ENCODE data around the gene CYP4F12.

- TF ChIP-seq POLR2A (IDR thresholded peaks at IDR 0.05; ENCODE audit: control extremely low read depth in 1 of 2, low read depth in 2 of 2, low read length in 2 of 2): no peak
- TF ChIP-seq, protein P1, sequence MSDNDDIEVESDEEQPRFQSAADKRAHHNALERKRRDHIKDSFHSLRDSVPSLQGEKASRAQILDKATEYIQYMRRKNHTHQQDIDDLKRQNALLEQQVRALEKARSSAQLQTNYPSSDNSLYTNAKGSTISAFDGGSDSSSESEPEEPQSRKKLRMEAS (IDR thresholded peaks at IDR 0.05): no peak
- TF ChIP-seq, protein P2, sequence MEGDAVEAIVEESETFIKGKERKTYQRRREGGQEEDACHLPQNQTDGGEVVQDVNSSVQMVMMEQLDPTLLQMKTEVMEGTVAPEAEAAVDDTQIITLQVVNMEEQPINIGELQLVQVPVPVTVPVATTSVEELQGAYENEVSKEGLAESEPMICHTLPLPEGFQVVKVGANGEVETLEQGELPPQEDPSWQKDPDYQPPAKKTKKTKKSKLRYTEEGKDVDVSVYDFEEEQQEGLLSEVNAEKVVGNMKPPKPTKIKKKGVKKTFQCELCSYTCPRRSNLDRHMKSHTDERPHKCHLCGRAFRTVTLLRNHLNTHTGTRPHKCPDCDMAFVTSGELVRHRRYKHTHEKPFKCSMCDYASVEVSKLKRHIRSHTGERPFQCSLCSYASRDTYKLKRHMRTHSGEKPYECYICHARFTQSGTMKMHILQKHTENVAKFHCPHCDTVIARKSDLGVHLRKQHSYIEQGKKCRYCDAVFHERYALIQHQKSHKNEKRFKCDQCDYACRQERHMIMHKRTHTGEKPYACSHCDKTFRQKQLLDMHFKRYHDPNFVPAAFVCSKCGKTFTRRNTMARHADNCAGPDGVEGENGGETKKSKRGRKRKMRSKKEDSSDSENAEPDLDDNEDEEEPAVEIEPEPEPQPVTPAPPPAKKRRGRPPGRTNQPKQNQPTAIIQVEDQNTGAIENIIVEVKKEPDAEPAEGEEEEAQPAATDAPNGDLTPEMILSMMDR (IDR thresholded peaks at IDR 0.05; ENCODE audit: control extremely low read depth in 1 of 3, insufficient read depth in 1 of 3, low read depth in 1 of 3, low read length in 3 of 3): no peak
- no peak for TF ChIP-seq SP2 (IDR thresholded peaks at IDR 0.05; ENCODE audit: low read length)
- TF ChIP-seq EGR1 (IDR thresholded peaks at IDR 0.05; ENCODE audit: borderline replicate concordance, low read depth, low read length): no peak
- TF ChIP-seq, protein P3, sequence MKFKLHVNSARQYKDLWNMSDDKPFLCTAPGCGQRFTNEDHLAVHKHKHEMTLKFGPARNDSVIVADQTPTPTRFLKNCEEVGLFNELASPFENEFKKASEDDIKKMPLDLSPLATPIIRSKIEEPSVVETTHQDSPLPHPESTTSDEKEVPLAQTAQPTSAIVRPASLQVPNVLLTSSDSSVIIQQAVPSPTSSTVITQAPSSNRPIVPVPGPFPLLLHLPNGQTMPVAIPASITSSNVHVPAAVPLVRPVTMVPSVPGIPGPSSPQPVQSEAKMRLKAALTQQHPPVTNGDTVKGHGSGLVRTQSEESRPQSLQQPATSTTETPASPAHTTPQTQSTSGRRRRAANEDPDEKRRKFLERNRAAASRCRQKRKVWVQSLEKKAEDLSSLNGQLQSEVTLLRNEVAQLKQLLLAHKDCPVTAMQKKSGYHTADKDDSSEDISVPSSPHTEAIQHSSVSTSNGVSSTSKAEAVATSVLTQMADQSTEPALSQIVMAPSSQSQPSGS (IDR thresholded peaks at IDR 0.05; ENCODE audit: low read length): no peak
- TF ChIP-seq BACH1 (IDR thresholded peaks at IDR 0.05; ENCODE audit: low read length): no peak
- TF ChIP-seq RAD21 (IDR thresholded peaks at IDR 0.05 in 1 of 2, conservative IDR thresholded peaks at IDR 0.05 in 1 of 2; ENCODE audit: low read depth in 2 of 2, low read length in 2 of 2): no peak
- TF ChIP-seq SIN3A (conservative IDR thresholded peaks at IDR 0.05 in 1 of 2, IDR thresholded peaks at IDR 0.05 in 1 of 2; ENCODE audit: low read depth in 1 of 2, low read length in 2 of 2): no peak
- no peak for TF ChIP-seq CEBPB (IDR thresholded peaks at IDR 0.05; ENCODE audit: low read depth, low read length)
- TF ChIP-seq GABPA (IDR thresholded peaks at IDR 0.05; ENCODE audit: borderline replicate concordance, insufficient read depth, low read length): no peak
Observed at GRCh38 chr19:15663247-15663646, 9.6 kb upstream of the CYP4F12 start.
